Measurements from ENCODE around the gene GPR143. TPM values are rescaled to one million over a fixed set of nuclear protein-coding genes. Genes with fewer than 3 reads are reported as not detected.

The GPR143 gene
- polyA plus RNA-seq, 2 of the 4 experiments (the other 2 are of a cell fraction), result not detected

DNA sequence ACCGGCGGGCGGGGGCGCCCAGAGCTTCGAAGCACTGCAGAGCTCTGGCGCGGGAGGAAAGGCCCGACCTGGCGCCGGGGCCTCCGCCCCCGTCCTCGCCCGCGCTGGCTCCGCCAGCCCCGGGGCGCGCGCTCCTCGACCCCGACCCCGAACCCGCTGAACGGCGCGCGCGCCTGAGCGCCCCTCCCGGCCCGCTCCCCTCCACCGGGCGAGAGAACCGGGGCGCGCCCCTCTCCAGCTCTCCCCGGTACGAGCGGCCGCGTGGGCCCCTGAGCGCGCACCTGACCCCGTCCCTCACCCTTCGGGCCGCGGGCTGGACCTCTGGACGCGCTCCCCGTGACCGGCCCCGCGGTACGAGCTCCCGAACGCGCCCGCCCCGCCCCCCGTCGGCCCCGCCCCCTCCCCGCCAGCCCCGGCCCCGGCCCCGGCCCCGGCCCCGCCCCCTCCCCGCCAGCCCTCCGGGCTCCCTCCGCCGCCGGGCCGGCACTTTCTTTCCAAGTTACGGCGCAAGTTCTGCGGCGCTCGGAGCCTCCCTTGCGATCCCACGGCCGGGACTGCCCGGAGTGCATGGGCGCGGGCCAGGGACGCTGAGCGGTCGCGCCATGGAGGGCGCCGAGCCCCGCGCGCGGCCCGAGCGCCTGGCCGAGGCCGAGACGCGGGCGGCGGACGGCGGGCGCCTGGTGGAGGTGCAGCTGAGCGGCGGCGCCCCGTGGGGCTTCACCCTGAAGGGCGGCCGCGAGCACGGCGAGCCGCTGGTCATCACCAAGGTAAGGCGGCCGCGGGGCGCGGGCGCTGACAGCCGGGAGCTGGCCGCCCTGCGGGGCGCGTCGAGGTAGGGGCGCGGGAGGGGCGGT is 20.5 kb upstream of the GPR143 start, which contains the start of gene SHROOM2 (continued):
- TF ChIP-seq E2F6 (IDR thresholded peaks at IDR 0.05; ENCODE audit: borderline replicate concordance, low read depth) (no peak), RARB (CRISPR knock-in tag; IDR thresholded peaks at IDR 0.05) (no peak), CEBPB (IDR thresholded peaks at IDR 0.05) (no peak), EHF (CRISPR knock-in tag; IDR thresholded peaks at IDR 0.05) (no peak)

GRCh38 chrX:9785254-9785943 is 19.8 kb upstream of the GPR143 start:
- ATAC-seq (no peak), DNase-seq (ENCODE audit: low read depth in 1 of 2, low spot score in 1 of 2) (no peak), FAIRE-seq (no peak)
- Histone ChIP-seq H3K4me1 (peaks cover 9% of the 10 kb centered on the region), H3K4me2 (peak overlapping the region; percentile 95), H3K27ac (peak overlapping the region in 1 of 2 experiments; percentile 81; a peak in 3 of 6 replicates), H3K9me3 (peaks cover 5% of the 10 kb centered on the region; the same call in 1 of the 3 replicates), H3K4me3 (peak overlapping the region; percentile 58)
- TF ChIP-seq TFCP2L1 (CRISPR knock-in tag; IDR thresholded peaks at IDR 0.05) (no peak), HDAC2 (IDR thresholded peaks at IDR 0.05) (no peak), MYC (IDR thresholded peaks at IDR 0.05; ENCODE audit: borderline replicate concordance, low read length) (no peak), CTCF (IDR thresholded peaks at IDR 0.05) (no peak), JUNB (IDR thresholded peaks at IDR 0.05) (no peak), EHMT2 (IDR thresholded peaks at IDR 0.05; ENCODE audit: low read depth) (no peak), HEYL (CRISPR knock-in tag; IDR thresholded peaks at IDR 0.05) (no peak), SMC3 (IDR thresholded peaks at IDR 0.05) (no peak), ESRRA (IDR thresholded peaks at IDR 0.05; ENCODE audit: borderline replicate concordance, low read length) (no peak), CEBPB (IDR thresholded peaks at IDR 0.05) (no peak), HOXB13 (CRISPR knock-in tag; IDR thresholded peaks at IDR 0.05; ENCODE audit: low read depth) (no peak), RARB (CRISPR knock-in tag; IDR thresholded peaks at IDR 0.05) (no peak), ZC3H11A (IDR thresholded peaks at IDR 0.05) (no peak), FOSL2 (IDR thresholded peaks at IDR 0.05) (no peak), FOSL2 (CRISPR knock-in tag; IDR thresholded peaks at IDR 0.05) (no peak), NR3C1 (IDR thresholded peaks at IDR 0.05) (no peak), RCOR1 (IDR thresholded peaks at IDR 0.05; ENCODE audit: low read depth, low read length) (no peak), PHF8 (IDR thresholded peaks at IDR 0.05; ENCODE audit: borderline replicate concordance, low read depth) (no peak), POLR2A (IDR thresholded peaks at IDR 0.05; ENCODE audit: low read length) (no peak), CHD2 (IDR thresholded peaks at IDR 0.05; ENCODE audit: low read length, partially characterized antibody) (no peak), EP300 (IDR thresholded peaks at IDR 0.05) (no peak)
- WGBS (ENCODE audit: missing lambda C conversion rate), result 63% methylated on average over 10 of the region's 58 CpGs
- ChIA-PET POLR2A (no interaction called here), CTCF (interaction anchor here (1.1 kb wide), 1 partner anchor 21 kb away, joined by 3 read pairs; no protein-coding TSS in a partner anchor)

DNA sequence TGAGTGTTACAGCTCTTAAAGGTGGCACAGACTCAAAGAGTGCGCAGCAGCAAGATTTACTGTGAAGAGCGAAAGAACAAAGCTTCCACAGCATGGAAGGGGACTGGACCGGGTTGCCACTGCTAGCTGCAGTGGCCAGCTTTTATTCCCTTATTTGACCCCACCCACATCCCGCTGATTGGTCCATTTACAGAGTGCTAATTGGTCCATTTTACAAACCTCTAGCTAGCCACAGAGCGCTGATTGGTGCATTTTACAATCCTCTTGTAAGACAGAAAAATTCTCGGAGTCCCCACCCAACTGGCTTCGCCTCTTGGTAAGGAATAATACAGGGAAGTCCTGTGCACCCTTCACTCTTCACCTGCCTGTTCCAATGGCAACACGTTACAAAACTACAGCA is 18.7 kb upstream of the GPR143 start:
- WGBS (ENCODE audit: missing lambda C conversion rate), result 83% methylated on average over 8 of the region's 8 CpGs
- peaks cover 5% of the 10 kb centered on the region; the same call in 1 of the 3 replicates for H3K9me3 ChIP-seq
- FAIRE-seq (no peak), ATAC-seq (no peak), DNase-seq (ENCODE audit: low read depth in 1 of 2, low spot score in 1 of 2) (no peak)
- peaks cover 8% of the 10 kb centered on the region for H3K4me1 ChIP-seq
- no peak for TF ChIP-seq POLR2A (IDR thresholded peaks at IDR 0.05; ENCODE audit: low read length)
- no peak for TF ChIP-seq HDAC2 (IDR thresholded peaks at IDR 0.05)
- TF ChIP-seq RARB (CRISPR knock-in tag; IDR thresholded peaks at IDR 0.05), result no peak
- no peak for TF ChIP-seq RFX5 (IDR thresholded peaks at IDR 0.05)
- no peak for TF ChIP-seq CTCF (IDR thresholded peaks at IDR 0.05)
- TF ChIP-seq, protein P1, sequence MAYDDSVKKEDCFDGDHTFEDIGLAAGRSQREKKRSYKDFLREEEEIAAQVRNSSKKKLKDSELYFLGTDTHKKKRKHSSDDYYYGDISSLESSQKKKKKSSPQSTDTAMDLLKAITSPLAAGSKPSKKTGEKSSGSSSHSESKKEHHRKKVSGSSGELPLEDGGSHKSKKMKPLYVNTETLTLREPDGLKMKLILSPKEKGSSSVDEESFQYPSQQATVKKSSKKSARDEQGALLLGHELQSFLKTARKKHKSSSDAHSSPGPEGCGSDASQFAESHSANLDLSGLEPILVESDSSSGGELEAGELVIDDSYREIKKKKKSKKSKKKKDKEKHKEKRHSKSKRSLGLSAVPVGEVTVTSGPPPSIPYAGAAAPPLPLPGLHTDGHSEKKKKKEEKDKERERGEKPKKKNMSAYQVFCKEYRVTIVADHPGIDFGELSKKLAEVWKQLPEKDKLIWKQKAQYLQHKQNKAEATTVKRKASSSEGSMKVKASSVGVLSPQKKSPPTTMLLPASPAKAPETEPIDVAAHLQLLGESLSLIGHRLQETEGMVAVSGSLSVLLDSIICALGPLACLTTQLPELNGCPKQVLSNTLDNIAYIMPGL (CRISPR knock-in tag; IDR thresholded peaks at IDR 0.05; ENCODE audit: borderline replicate concordance), result no peak
- TF ChIP-seq ZC3H11A (IDR thresholded peaks at IDR 0.05), result no peak
- TF ChIP-seq EHMT2 (IDR thresholded peaks at IDR 0.05; ENCODE audit: low read depth), result no peak
- TF ChIP-seq MAFK (IDR thresholded peaks at IDR 0.05; ENCODE audit: partially characterized antibody), result no peak
- TF ChIP-seq ZSCAN20 (CRISPR knock-in tag; IDR thresholded peaks at IDR 0.05), result no peak
- TF ChIP-seq BHLHE40 (IDR thresholded peaks at IDR 0.05; ENCODE audit: low read depth, low read length), result no peak
- no peak for TF ChIP-seq FOSL2 (IDR thresholded peaks at IDR 0.05)
- no peak for TF ChIP-seq FOSL2 (CRISPR knock-in tag; IDR thresholded peaks at IDR 0.05)
- H3K4me2 ChIP-seq, result no peak overlapping the region
- ChIA-PET CTCF (interaction anchor here (1.1 kb wide), 1 partner anchor 20 kb away, joined by 3 read pairs; no protein-coding TSS in a partner anchor), POLR2A (no interaction called here)
- no peak overlapping the region for H3K27ac ChIP-seq
- H3K4me3 ChIP-seq, result no peak overlapping the region
